Measurements from ENCODE around the gene CCNL1.

DNA sequence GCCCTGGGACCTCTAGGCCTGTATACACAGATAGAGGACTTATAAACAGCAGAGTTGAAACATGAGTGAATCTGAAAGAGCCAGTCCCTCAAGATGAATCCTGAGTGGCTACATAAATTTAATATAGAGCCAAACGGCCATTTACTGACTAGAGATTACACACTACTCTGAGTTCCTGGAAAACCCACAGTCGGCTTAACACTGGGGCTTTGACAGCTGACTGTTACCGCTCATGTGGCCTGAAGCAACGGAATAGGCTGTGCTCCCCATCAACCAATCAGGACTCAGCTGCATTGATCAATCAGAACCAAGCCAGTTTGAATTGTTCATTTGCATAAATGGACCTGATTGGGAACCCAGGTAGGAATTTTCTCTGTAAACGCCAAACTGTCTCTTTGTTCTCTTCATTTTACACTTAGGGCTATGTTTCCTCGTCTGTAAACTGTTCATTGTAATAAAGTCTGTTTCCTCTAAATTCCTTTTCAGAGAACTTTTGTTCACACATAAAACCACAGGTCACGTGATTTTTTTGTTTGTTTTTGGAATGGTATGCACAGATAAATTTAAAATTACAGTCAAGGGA is 40.5 kb downstream of the CCNL1 start:
- TF ChIP-seq, protein P1, sequence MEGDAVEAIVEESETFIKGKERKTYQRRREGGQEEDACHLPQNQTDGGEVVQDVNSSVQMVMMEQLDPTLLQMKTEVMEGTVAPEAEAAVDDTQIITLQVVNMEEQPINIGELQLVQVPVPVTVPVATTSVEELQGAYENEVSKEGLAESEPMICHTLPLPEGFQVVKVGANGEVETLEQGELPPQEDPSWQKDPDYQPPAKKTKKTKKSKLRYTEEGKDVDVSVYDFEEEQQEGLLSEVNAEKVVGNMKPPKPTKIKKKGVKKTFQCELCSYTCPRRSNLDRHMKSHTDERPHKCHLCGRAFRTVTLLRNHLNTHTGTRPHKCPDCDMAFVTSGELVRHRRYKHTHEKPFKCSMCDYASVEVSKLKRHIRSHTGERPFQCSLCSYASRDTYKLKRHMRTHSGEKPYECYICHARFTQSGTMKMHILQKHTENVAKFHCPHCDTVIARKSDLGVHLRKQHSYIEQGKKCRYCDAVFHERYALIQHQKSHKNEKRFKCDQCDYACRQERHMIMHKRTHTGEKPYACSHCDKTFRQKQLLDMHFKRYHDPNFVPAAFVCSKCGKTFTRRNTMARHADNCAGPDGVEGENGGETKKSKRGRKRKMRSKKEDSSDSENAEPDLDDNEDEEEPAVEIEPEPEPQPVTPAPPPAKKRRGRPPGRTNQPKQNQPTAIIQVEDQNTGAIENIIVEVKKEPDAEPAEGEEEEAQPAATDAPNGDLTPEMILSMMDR (IDR thresholded peaks at IDR 0.05) = no peak
- no peak for TF ChIP-seq POLR2AphosphoS5 (IDR thresholded peaks at IDR 0.05; ENCODE audit: low read depth, low read length)
- TF ChIP-seq, protein P2, sequence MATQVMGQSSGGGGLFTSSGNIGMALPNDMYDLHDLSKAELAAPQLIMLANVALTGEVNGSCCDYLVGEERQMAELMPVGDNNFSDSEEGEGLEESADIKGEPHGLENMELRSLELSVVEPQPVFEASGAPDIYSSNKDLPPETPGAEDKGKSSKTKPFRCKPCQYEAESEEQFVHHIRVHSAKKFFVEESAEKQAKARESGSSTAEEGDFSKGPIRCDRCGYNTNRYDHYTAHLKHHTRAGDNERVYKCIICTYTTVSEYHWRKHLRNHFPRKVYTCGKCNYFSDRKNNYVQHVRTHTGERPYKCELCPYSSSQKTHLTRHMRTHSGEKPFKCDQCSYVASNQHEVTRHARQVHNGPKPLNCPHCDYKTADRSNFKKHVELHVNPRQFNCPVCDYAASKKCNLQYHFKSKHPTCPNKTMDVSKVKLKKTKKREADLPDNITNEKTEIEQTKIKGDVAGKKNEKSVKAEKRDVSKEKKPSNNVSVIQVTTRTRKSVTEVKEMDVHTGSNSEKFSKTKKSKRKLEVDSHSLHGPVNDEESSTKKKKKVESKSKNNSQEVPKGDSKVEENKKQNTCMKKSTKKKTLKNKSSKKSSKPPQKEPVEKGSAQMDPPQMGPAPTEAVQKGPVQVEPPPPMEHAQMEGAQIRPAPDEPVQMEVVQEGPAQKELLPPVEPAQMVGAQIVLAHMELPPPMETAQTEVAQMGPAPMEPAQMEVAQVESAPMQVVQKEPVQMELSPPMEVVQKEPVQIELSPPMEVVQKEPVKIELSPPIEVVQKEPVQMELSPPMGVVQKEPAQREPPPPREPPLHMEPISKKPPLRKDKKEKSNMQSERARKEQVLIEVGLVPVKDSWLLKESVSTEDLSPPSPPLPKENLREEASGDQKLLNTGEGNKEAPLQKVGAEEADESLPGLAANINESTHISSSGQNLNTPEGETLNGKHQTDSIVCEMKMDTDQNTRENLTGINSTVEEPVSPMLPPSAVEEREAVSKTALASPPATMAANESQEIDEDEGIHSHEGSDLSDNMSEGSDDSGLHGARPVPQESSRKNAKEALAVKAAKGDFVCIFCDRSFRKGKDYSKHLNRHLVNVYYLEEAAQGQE (IDR thresholded peaks at IDR 0.05; ENCODE audit: insufficient read depth in 1 of 2, low read depth in 2 of 2, low read length in 1 of 2) = no peak
- TF ChIP-seq TCF7L2 (IDR thresholded peaks at IDR 0.05; ENCODE audit: low read depth, low read length) = no peak

Data from Panc1 (cell line).